Measurements from ENCODE around the gene APOC4. TPM values are rescaled to one million over a fixed set of nuclear protein-coding genes. Genes with fewer than 3 reads are reported as not detected.
"Not testable (repeated sequence)": the region's sequence is repeated elsewhere in the genome, so short reads cannot be mapped to it uniquely, and the experiment has no call there.

The APOC4 gene
- total and polyA plus RNA-seq, 2 experiments from 2014 or later, result not detected

- H3K4me1 ChIP-seq (ENCODE audit: insufficient read depth), result peaks cover 24% of the 10 kb centered on the region
- not testable (repeated sequence) for H3K9me2 ChIP-seq (ENCODE audit: insufficient read depth); H3K27ac ChIP-seq (ENCODE audit: low read depth); H3K9me3 Mint-ChIP-seq; DNase-seq (ENCODE audit: low spot score); H4K20me1 ChIP-seq (replicated peaks; ENCODE audit: insufficient read depth); H3K27me3 ChIP-seq (ENCODE audit: insufficient read depth); H2AFZ ChIP-seq; ATAC-seq; H3K27ac Mint-ChIP-seq; H3K4me3 ChIP-seq; H3K4me3 Mint-ChIP-seq; H3K4me2 ChIP-seq
- H3F3A ChIP-seq (replicated peaks; ENCODE audit: low read depth), result peaks cover 24% of the 10 kb centered on the region
- Mint-ChIP-seq H3K27me3 (ENCODE audit: insufficient read depth, low read depth, poor library complexity) (peaks cover 18% of the 10 kb centered on the region), H3K36me3 (ENCODE audit: low read depth) (peaks cover 27% of the 10 kb centered on the region), H3K4me1 (peaks cover 37% of the 10 kb centered on the region)
- H3K36me3 ChIP-seq (ENCODE audit: insufficient read depth), result peaks cover 16% of the 10 kb centered on the region
- peaks cover 11% of the 10 kb centered on the region for H3K79me2 ChIP-seq (replicated peaks; ENCODE audit: insufficient read depth)
These were observed 30.1 kb upstream of the APOC4 start for GRCh38 chr19:44911896-44912295.

GRCh38 chr19:44912854-44913253 lies 29.2 kb upstream of the APOC4 start:
- Histone ChIP-seq H3F3A (replicated peaks; ENCODE audit: low read depth) (peaks cover 14% of the 10 kb centered on the region), H2AFZ (no peak overlapping the region), H3K79me2 (replicated peaks; ENCODE audit: insufficient read depth) (peaks cover 2% of the 10 kb centered on the region; the same call in 1 of the 2 replicates), H3K4me1 (ENCODE audit: insufficient read depth) (peaks cover 22% of the 10 kb centered on the region), H3K36me3 (ENCODE audit: insufficient read depth) (peaks cover 6% of the 10 kb centered on the region), H3K9me2 (ENCODE audit: insufficient read depth) (no peaks in the 10 kb centered on the region), H3K27ac (ENCODE audit: low read depth) (no peak overlapping the region), H4K20me1 (replicated peaks; ENCODE audit: insufficient read depth) (no peaks in the 10 kb centered on the region), H3K4me2 (no peak overlapping the region), H3K27me3 (ENCODE audit: insufficient read depth) (no peaks in the 10 kb centered on the region), H3K4me3 (no peak overlapping the region)
- ATAC-seq (no peak), DNase-seq (ENCODE audit: low spot score) (no peak)
- Mint-ChIP-seq H3K4me3 (no peak overlapping the region; the same call in 2 of the 3 replicates), H3K27me3 (ENCODE audit: insufficient read depth, low read depth, poor library complexity) (peaks cover 19% of the 10 kb centered on the region), H3K36me3 (ENCODE audit: low read depth) (peaks cover 18% of the 10 kb centered on the region), H3K27ac (no peak overlapping the region; the same call in none of the 2 replicates), H3K9me3 (no peaks in the 10 kb centered on the region), H3K4me1 (peaks cover 37% of the 10 kb centered on the region)
- TF ChIP-seq EZH2 (IDR thresholded peaks at IDR 0.05; ENCODE audit: low read depth, unreplicated experiment), result no peak
- no peak for TF ChIP-seq JUNB (IDR thresholded peaks at IDR 0.05; ENCODE audit: unreplicated experiment)

- Histone ChIP-seq H3K27ac (ENCODE audit: low read depth) (peak overlapping the region; percentile 95; the same call in 1 of the 2 replicates), H3K4me1 (ENCODE audit: insufficient read depth) (peaks cover 22% of the 10 kb centered on the region), H3K4me3 (peak overlapping the region; percentile 74), H2AFZ (peak overlapping the region; percentile 87), H3K4me2 (peak overlapping the region; percentile 90)
- Mint-ChIP-seq H3K27me3 (ENCODE audit: insufficient read depth, low read depth, poor library complexity) (peaks cover 19% of the 10 kb centered on the region), H3K27ac (peak overlapping the region; percentile 99), H3K4me3 (peak overlapping the region; percentile 89), H3K4me1 (peaks cover 34% of the 10 kb centered on the region), H3K36me3 (ENCODE audit: low read depth) (peaks cover 12% of the 10 kb centered on the region)
- H3K79me2 ChIP-seq (replicated peaks; ENCODE audit: insufficient read depth); H3K36me3 ChIP-seq (ENCODE audit: insufficient read depth); H3K9me2 ChIP-seq (ENCODE audit: insufficient read depth); H4K20me1 ChIP-seq (replicated peaks; ENCODE audit: insufficient read depth); ATAC-seq; H3K27me3 ChIP-seq (ENCODE audit: insufficient read depth); H3F3A ChIP-seq (replicated peaks; ENCODE audit: low read depth); H3K9me3 Mint-ChIP-seq: not testable (repeated sequence)
- DNase-seq (ENCODE audit: low spot score), result peak; percentile 49
These were observed 28.3 kb upstream of the APOC4 start for GRCh38 chr19:44913512-44914432.

All from GM23338 (cell line).